ENCODE results near the gene TTC29. TPM values are rescaled to one million over a fixed set of nuclear protein-coding genes. Genes with fewer than 3 reads are reported as not detected.

TTC29 gene
- total RNA-seq, 2 donors from 2014 or later = not detected

- peaks cover 24% of the 10 kb centered on the region for H3K27me3 Mint-ChIP-seq
- no peaks in the 10 kb centered on the region for H3K36me3 Mint-ChIP-seq (ENCODE audit: low read depth)
- no peak overlapping the region for H3K27ac Mint-ChIP-seq
- ATAC-seq (replicated peaks) = no peak
- H3K4me1 Mint-ChIP-seq = no peaks in the 10 kb centered on the region
- H3K9me3 Mint-ChIP-seq = no peaks in the 10 kb centered on the region
- no peak overlapping the region for H3K4me3 Mint-ChIP-seq
Observed at GRCh38 chr4:146930673-146931072, 15.0 kb downstream of the TTC29 start.

GRCh38 chr4:146927695-146928094 lies 18.0 kb downstream of the TTC29 start:
- ATAC-seq (replicated peaks) = no peak
- Mint-ChIP-seq H3K27me3 (peaks cover 21% of the 10 kb centered on the region), H3K36me3 (ENCODE audit: low read depth) (no peaks in the 10 kb centered on the region), H3K9me3 (no peaks in the 10 kb centered on the region), H3K4me1 (no peaks in the 10 kb centered on the region), H3K4me3 (no peak overlapping the region), H3K27ac (no peak overlapping the region)

- Mint-ChIP-seq H3K36me3 (ENCODE audit: low read depth) (no peaks in the 10 kb centered on the region), H3K9me3 (no peaks in the 10 kb centered on the region), H3K27me3 (peaks cover 8% of the 10 kb centered on the region), H3K4me1 (no peaks in the 10 kb centered on the region), H3K27ac (no peak overlapping the region), H3K4me3 (no peak overlapping the region)
- ATAC-seq (replicated peaks) = no peak
Observed at GRCh38 chr4:146916479-146917076, 29.1 kb downstream of the TTC29 start.

GRCh38 chr4:146915132-146915531 lies 30.5 kb downstream of the TTC29 start:
- no peaks in the 10 kb centered on the region for H3K36me3 Mint-ChIP-seq (ENCODE audit: low read depth)
- no peak overlapping the region for H3K4me3 Mint-ChIP-seq
- H3K27me3 Mint-ChIP-seq = peaks cover 8% of the 10 kb centered on the region
- H3K27ac Mint-ChIP-seq = no peak overlapping the region
- no peaks in the 10 kb centered on the region for H3K9me3 Mint-ChIP-seq
- ATAC-seq (replicated peaks) = no peak
- no peaks in the 10 kb centered on the region for H3K4me1 Mint-ChIP-seq

GRCh38 chr4:146900295-146900694 lies 45.4 kb downstream of the TTC29 start:
- Mint-ChIP-seq H3K4me1 (no peaks in the 10 kb centered on the region), H3K36me3 (ENCODE audit: low read depth) (no peaks in the 10 kb centered on the region), H3K4me3 (no peak overlapping the region), H3K27me3 (peaks cover 18% of the 10 kb centered on the region), H3K9me3 (no peaks in the 10 kb centered on the region), H3K27ac (no peak overlapping the region)
- no peak for ATAC-seq (replicated peaks)

- no peaks in the 10 kb centered on the region for H3K36me3 Mint-ChIP-seq (ENCODE audit: low read depth)
- no peak overlapping the region for H3K27ac Mint-ChIP-seq
- H3K27me3 Mint-ChIP-seq = peaks cover 14% of the 10 kb centered on the region
- no peak for ATAC-seq (replicated peaks)
- no peaks in the 10 kb centered on the region for H3K4me1 Mint-ChIP-seq
- no peak overlapping the region for H3K4me3 Mint-ChIP-seq
- H3K9me3 Mint-ChIP-seq = no peaks in the 10 kb centered on the region
Observed at GRCh38 chr4:146890301-146890700, 55.4 kb downstream of the TTC29 start.

GRCh38 chr4:146883070-146883469 lies 62.6 kb downstream of the TTC29 start:
- H3K4me1 Mint-ChIP-seq = no peaks in the 10 kb centered on the region
- H3K27ac Mint-ChIP-seq = no peak overlapping the region
- no peaks in the 10 kb centered on the region for H3K9me3 Mint-ChIP-seq
- H3K27me3 Mint-ChIP-seq = peaks cover 4% of the 10 kb centered on the region
- H3K4me3 Mint-ChIP-seq = no peak overlapping the region
- no peaks in the 10 kb centered on the region for H3K36me3 Mint-ChIP-seq (ENCODE audit: low read depth)
- ATAC-seq (replicated peaks) = no peak

GRCh38 chr4:146857298-146857697 lies 88.4 kb downstream of the TTC29 start:
- no peak for ATAC-seq (replicated peaks)
- Mint-ChIP-seq H3K4me3 (no peak overlapping the region), H3K4me1 (no peaks in the 10 kb centered on the region), H3K9me3 (no peaks in the 10 kb centered on the region), H3K27ac (no peak overlapping the region), H3K36me3 (ENCODE audit: low read depth) (no peaks in the 10 kb centered on the region), H3K27me3 (peaks cover 12% of the 10 kb centered on the region)

GRCh38 chr4:146855761-146856160 lies 89.9 kb downstream of the TTC29 start:
- H3K4me3 Mint-ChIP-seq = no peak overlapping the region
- no peak for ATAC-seq (replicated peaks)
- H3K27me3 Mint-ChIP-seq = peaks cover 12% of the 10 kb centered on the region
- no peaks in the 10 kb centered on the region for H3K4me1 Mint-ChIP-seq
- no peak overlapping the region for H3K27ac Mint-ChIP-seq
- H3K9me3 Mint-ChIP-seq = no peaks in the 10 kb centered on the region
- no peaks in the 10 kb centered on the region for H3K36me3 Mint-ChIP-seq (ENCODE audit: low read depth)

- Mint-ChIP-seq H3K4me1 (no peaks in the 10 kb centered on the region), H3K27ac (no peak overlapping the region), H3K27me3 (peaks cover 17% of the 10 kb centered on the region), H3K9me3 (no peaks in the 10 kb centered on the region), H3K36me3 (ENCODE audit: low read depth) (no peaks in the 10 kb centered on the region), H3K4me3 (no peak overlapping the region)
- ATAC-seq (replicated peaks) = no peak
Observed at GRCh38 chr4:146852360-146852759, 93.3 kb downstream of the TTC29 start.

- no peak for ATAC-seq (replicated peaks)
- no peaks in the 10 kb centered on the region for H3K36me3 Mint-ChIP-seq (ENCODE audit: low read depth)
- no peak overlapping the region for H3K27ac Mint-ChIP-seq
- H3K4me3 Mint-ChIP-seq = no peak overlapping the region
- H3K4me1 Mint-ChIP-seq = no peaks in the 10 kb centered on the region
- peaks cover 8% of the 10 kb centered on the region for H3K27me3 Mint-ChIP-seq
- H3K9me3 Mint-ChIP-seq = no peaks in the 10 kb centered on the region
Observed at GRCh38 chr4:146847345-146847744, 98.3 kb downstream of the TTC29 start.

- H3K4me1 Mint-ChIP-seq = no peaks in the 10 kb centered on the region
- H3K27me3 Mint-ChIP-seq = peaks cover 8% of the 10 kb centered on the region
- H3K4me3 Mint-ChIP-seq = no peak overlapping the region
- no peaks in the 10 kb centered on the region for H3K36me3 Mint-ChIP-seq (ENCODE audit: low read depth)
- no peaks in the 10 kb centered on the region for H3K9me3 Mint-ChIP-seq
- ATAC-seq (replicated peaks) = no peak
- no peak overlapping the region for H3K27ac Mint-ChIP-seq
Observed at GRCh38 chr4:146846882-146847281, 98.8 kb downstream of the TTC29 start.

- H3K4me3 Mint-ChIP-seq = no peak overlapping the region
- H3K27ac Mint-ChIP-seq = no peak overlapping the region
- no peak for ATAC-seq (replicated peaks)
Observed at GRCh38 chr4:146844761-146845160, 100.9 kb downstream of the TTC29 start.

GRCh38 chr4:146842876-146843275 lies 102.8 kb downstream of the TTC29 start:
- no peak overlapping the region for H3K27ac Mint-ChIP-seq
- ATAC-seq (replicated peaks) = no peak
- H3K27me3 Mint-ChIP-seq = peaks cover 3% of the 10 kb centered on the region
- H3K4me3 Mint-ChIP-seq = no peak overlapping the region
- H3K9me3 Mint-ChIP-seq = no peaks in the 10 kb centered on the region
- no peaks in the 10 kb centered on the region for H3K36me3 Mint-ChIP-seq (ENCODE audit: low read depth)
- H3K4me1 Mint-ChIP-seq = no peaks in the 10 kb centered on the region

More at GRCh38 chr4:146844761-146845160, 100.9 kb downstream of the TTC29 start:
- Mint-ChIP-seq H3K4me1 (no peaks in the 10 kb centered on the region), H3K9me3 (no peaks in the 10 kb centered on the region), H3K27me3 (peaks cover 6% of the 10 kb centered on the region), H3K36me3 (ENCODE audit: low read depth) (no peaks in the 10 kb centered on the region)

- Mint-ChIP-seq H3K27me3 (peaks cover 1% of the 10 kb centered on the region), H3K4me3 (no peak overlapping the region), H3K4me1 (no peaks in the 10 kb centered on the region), H3K9me3 (no peaks in the 10 kb centered on the region), H3K27ac (no peak overlapping the region), H3K36me3 (ENCODE audit: low read depth) (no peaks in the 10 kb centered on the region)
- ATAC-seq (replicated peaks) = no peak
Observed at GRCh38 chr4:146840731-146841130, 104.9 kb downstream of the TTC29 start.

GRCh38 chr4:146835096-146835495 lies 110.6 kb downstream of the TTC29 start:
- no peak for ATAC-seq (replicated peaks)
- no peak overlapping the region for H3K4me3 Mint-ChIP-seq
- no peak overlapping the region for H3K27ac Mint-ChIP-seq
- H3K36me3 Mint-ChIP-seq (ENCODE audit: low read depth) = no peaks in the 10 kb centered on the region
- peaks cover 4% of the 10 kb centered on the region for H3K27me3 Mint-ChIP-seq
- no peaks in the 10 kb centered on the region for H3K4me1 Mint-ChIP-seq
- H3K9me3 Mint-ChIP-seq = no peaks in the 10 kb centered on the region
